Erythroblast (primary cell): ENCODE measurements around the gene DTNB.
"Not testable (repeated sequence)": the region's sequence is repeated elsewhere in the genome, so short reads cannot be mapped to it uniquely, and the experiment has no call there.

Experiments used
- DNase-seq, 2 experiments: peaks; one replicate each; lab custom pipeline; 2025; lab: John Stamatoyannopoulos, UW
- GATA1 ChIP-seq: IDR thresholded peaks from 2 replicates; pipeline ENCODE4 v1.6.1; 2011; ENCODE audit warnings: low read depth, mild to moderate bottlenecking, control low read depth, low read length, moderate library complexity
- POLR2A ChIP-seq: IDR thresholded peaks from 2 replicates; pipeline ENCODE4 v1.6.1; 2011; ENCODE audit warnings: mild to moderate bottlenecking, low read length

Gene DTNB

DNA sequence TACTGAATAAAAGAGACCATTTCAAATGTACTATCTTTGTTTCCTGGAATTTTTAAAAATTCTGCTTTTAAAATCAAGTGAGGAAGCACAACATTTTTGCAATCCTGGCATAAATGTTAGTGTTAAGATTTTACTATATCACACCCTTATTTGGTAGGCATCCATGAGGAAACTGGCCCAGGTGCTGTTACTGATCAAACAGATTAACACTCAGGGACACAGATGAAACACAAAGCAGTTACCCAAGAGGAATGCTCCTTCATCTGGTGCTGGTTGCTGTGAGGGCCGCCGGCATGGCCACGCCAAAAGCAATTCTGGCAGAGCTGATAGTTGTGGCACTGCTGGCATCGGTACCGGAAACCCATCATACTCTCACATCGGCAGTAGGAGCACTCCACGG lies 96.8 kb downstream of the DTNB start:
- no peak for TF ChIP-seq GATA1
- no peak for DNase-seq

DNA sequence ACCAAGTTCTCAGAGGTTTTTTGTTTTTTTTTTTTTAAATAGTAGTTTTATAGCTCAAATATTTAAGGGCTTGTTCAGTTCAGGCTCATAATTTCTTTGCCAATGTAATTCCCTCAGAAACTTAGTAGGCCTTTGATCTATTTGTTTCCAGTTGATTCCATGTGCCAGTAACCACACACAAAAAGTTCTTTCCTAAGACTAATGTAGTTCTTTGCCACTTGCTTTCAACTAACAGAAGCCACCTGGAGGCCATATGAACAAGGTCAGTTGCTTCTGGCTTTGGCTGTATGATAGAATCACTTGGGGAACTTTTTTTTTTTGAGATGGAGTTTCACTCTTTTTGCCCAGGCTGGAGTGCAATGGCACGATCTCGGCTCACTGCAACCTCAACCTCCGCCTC lies 100.7 kb downstream of the DTNB start:
- TF ChIP-seq GATA1 (no peak), POLR2A (no peak)
- DNase-seq = no peak

DNA sequence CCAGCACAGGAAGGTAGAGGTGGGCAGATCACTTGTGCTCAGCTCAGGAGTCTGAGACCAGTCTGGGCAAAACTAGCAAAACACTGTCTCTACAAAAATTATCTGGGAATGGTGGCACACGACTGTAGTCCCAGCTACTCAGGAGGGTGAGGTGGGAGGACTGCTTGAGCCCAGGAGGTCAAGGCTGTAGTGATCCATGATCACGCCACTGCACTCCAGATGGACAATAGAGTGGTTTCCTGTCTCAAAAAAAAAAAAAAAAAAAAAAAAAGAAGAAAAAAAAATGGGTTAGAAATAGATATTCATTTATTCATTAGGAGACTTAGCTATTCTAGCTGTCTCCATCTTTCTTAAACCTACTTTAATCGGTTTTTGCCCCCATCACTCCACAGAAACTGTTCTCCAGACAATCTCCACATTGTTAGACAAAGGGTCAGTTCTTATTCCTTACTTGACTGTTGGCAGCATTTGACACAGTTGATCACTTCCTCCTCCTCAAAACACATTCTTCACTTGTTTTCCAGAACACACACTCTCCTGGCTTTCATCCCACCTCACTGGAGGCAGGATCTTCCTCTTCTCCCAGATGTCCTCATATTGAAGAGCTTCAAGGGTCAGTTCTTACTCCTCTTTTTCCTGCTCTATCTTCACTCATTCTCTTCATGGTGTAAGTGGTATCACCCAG lies 103.1 kb downstream of the DTNB start:
- DNase-seq = no peak
- TF ChIP-seq GATA1 (no peak), POLR2A (no peak)

DNA sequence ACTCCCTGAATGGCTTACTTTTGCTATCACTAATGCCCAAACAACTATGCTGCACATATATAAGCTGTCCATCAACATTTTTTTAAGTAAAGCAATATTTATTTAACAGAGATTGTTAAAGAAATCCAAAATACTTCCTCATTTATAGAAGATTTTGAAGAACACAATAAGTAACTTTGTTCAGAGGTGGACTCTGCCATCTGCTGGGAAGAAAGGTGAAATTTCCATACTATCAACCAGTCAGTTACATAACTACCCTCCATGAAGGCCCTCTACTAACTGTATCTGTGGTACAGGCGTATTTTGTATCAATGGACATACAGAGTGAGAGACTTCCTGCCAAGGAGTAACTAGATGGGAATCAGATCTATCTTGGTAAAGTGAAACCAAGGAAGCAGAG lies 106.0 kb downstream of the DTNB start:
- TF ChIP-seq POLR2A (no peak), GATA1 (no peak)

DNA sequence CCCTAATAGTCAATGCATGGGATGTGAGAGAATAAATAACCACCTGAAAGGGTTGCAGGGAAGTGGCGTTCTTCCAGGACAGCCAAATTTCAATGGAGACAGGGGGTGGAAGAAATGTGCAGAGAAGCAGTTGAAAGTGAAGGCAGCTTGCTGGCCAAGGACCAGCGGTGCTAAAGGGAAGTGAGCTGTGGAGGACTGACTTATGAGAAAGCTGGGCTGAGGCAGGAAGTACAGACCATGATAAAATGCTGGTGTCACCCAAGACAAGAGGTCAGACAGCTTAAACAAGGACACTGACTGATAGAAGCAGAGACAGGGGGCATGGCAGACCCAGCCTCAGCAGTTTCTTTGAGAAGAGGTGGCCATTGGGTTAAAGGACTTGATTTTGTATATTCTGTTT lies 106.7 kb downstream of the DTNB start:
- DNase-seq = no peak

More for the DNA sequence above, 106.0 kb downstream of the DTNB start:
- DNase-seq = peak; percentile 32 to 41

DNA sequence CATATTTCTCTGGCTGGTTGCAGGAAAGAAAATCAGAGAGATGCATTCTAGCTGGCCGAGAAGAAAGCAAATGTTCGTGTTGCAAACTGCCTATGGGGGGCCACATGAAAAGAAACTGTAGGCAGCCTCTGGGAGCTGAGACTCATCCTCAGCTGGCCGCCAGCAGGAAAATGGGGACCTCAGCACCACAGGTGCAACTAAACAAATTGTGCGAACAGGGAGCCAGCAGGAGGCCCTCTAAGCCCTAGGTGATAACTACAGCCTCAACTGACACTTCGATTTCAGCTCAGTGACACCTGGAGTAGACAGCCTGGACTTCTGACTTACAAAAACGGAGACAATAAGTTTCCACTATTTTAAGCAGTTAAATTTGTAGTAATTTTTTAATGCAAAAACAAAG lies 107.3 kb downstream of the DTNB start:
- no peak for DNase-seq
- TF ChIP-seq POLR2A (no peak), GATA1 (no peak)

More for the DNA sequence above, 106.7 kb downstream of the DTNB start:
- TF ChIP-seq POLR2A = no peak
- no peak for TF ChIP-seq GATA1

DNA sequence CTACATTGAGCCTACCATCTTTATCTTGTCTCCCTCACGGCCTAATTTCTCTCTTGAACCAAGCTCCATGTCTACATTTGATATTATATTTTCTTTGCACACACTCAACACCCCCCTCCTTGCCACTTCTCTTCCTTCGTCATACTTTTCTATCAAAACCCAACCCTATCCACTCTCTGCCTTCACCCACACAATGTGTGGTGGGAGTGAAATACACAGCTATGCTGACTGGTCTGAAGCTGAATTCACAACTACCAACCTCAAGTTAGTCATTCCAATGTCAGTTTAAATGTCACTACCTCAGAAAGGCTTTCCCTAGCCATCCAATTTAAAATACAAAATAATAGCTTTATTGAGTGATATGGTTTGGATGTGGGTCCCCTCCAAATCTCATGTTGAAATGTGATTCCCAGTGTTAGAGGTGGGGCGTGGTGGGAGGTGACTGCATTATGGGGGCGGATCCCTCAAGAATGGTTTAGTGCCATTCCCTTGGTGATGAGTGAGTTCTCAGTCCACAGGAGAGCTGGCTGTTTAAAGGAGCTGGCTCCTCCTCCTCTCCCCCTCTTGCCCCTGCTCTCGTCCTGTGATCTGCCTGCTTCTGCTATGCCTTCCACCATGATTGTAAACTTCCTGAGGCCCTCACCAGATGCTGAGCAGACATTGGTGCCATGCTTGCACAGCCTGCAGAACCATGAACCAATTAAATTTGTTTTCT lies 112.1 kb downstream of the DTNB start:
- no peak for TF ChIP-seq POLR2A
- TF ChIP-seq GATA1 = no peak
- DNase-seq = no peak

DNA sequence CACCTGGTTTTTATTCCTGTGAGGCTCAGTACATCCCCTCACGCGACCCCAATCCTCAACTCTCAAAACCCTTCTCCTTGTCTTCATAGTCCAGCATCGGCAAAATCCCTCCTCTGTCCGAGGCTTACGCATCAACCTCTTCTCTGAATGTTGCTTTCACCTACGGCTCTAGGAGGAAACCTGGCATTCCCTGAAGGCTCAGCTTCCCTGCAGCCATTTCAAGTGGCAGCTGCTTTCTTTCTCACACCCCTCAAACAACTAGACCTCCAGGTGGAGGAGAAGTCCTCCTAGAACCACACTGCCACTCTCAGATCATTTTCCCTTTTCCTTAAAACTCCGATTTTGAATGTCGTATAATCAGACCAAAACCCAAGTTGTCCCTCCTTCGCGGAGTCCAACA lies 114.2 kb downstream of the DTNB start:
- TF ChIP-seq POLR2A (no peak), GATA1 (no peak)

DNA sequence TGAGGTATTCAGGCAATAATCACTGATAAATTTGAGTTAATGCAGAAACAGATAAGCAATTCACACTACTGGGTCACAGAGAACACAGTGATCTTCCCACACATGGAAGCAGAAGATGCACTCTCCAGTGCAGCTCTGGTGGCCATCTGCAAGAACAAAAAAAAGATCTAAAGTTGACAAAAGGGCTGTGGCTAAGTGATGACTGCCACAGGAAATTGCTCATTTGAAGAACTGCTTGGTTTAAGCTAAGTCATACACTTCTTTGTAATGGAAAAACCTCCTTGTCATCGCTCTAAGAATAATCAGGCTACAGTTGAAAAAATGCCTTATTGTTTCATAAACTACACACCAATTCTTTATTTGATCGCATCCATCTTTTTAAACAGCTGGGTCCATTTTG lies 115.1 kb downstream of the DTNB start:
- TF ChIP-seq POLR2A (no peak), GATA1 (no peak)
- peak in 1 of 2 experiments; percentile 7 for DNase-seq

More for the DNA sequence above, 114.2 kb downstream of the DTNB start:
- no peak for DNase-seq

DNA sequence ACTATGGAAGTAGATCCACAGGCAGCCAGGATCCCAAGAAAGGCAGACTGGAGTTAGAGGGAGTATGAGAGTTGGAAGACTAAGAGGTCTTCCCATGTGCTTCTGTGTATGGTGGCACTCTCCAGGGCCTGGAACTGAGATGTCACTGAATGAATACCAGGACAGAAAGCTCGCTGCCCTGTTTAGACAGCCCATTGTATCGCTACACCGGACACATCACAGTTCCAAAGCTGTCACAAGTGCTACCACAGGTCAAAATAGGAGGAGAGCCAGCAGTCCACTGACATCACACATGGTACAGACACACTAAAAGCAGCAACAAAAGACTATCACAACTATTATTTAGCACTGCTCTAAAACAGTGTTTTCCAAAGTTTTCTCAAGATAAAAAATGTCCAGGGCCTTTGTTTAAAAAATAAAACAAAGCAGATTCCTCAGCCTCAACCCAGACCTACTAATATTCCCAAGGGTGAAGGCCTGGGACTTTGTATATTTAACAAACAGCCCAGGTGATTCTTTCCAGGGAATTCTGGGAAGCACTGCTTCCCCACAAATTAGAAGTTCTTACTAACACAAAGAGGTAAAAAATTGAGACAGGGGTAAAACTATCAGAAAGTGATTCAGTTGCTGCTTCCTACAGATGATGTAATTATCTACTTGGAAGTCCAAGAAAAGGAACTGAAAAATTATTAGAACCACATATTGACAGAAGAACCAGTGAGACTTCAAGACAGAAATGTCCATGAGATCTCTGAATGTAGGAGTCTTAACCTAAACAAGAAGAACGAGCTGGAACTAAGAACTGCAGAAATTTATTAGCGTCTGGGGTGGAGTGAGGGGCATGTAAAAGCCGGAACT lies 116.0 kb downstream of the DTNB start:
- TF ChIP-seq GATA1 = no peak
- TF ChIP-seq POLR2A = no peak
- DNase-seq = no peak

DNA sequence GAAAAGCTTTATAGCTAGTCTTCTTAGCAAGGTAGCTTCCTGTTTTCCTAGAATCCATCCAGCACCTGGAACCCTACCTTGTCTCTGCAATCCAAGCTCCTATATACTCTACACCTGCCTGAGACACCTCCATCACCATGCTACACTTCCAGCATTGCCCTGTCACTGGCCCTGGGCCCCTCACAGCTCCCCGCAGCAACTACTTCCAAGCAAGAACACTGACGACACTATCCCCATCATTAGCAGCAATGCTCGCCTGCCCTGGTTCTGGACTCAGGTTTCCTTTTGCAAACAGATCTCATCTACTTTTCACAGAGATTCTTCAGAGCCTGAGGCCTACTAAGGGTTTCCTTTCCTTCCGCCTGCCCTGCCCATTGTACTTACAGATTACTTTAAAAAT lies 121.1 kb downstream of the DTNB start:
- TF ChIP-seq GATA1 (no peak), POLR2A (no peak)
- DNase-seq = no peak

DNA sequence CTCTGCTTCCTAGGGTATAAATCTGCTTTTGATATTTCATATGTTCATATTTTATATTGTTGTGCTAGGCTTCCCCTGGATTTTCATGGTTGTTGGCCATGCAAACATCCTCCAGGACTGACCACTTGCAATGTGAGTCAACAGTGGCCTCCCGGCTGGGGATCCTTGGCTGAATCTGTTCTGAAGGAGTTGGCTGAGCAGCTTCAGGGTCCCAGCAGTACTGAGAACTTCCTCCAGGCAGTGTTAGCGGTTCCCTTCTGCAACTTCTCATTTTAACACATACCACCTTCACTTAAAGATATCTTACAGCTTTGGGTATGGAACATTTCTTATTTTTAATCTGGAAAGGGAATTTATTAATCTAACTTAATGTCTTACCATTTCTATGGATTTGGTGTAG lies 122.1 kb downstream of the DTNB start:
- DNase-seq = no peak
- TF ChIP-seq GATA1 (no peak), POLR2A (no peak)

DNA sequence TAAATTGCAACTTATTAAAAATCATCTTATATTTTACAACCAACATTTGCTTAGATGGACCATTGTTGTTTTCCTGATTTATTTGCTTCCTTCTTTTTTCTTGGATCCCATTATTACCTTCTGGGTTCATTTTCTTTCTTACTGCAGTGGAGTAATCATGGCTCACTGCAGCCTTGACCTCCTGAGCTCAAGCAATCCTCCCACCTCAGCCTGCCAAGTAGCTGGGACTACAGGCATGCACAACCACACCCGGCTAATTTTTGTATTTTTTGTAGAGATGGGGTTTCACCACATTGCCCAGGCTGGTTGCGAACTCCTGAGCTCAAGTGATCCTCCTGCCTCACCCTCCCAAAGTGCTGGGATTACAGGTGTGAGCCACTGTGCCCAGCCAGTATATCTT lies 123.8 kb downstream of the DTNB start:
- not testable (repeated sequence) for DNase-seq

DNA sequence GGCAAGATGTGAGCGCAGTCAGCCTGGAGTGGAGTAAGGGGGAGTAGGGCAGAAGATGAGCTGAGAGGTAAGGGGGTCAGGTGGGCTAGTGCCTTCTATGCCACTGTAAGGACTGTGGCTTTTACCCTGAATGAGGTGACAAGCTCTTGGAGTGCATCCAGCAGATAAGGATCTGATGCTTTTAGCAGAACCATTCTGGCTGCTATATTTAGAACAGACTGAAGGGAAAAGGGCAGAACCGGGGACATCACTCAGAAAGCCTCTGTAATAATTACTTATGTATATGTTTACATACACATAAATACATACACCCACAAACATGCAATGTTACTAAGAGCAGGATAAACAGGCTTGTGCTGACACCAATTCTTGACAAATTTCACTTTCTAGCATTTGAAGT lies 124.8 kb downstream of the DTNB start:
- DNase-seq = peak in 1 of 2 experiments; percentile 10
- TF ChIP-seq POLR2A = no peak
- TF ChIP-seq GATA1 = no peak

DNA sequence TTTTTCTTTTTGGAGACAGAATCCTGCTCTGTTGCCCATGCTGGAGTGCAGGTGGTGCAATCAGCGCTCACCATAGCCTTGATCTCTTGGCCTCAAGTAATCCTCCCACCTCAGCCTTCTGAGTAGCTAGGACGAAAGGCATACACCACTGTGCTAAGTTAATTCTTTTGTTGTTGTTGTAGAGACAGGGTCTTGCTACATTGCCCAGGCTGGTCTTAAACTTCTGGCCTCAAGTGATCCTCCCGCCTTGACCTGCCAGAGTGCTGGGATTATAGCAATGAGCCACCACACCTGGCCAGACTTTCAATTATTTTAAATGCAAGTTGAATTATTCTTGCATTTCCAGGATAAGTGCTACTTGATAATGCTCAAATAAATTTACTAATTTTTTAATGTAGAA lies 126.5 kb downstream of the DTNB start:
- no peak for TF ChIP-seq GATA1
- TF ChIP-seq POLR2A = no peak
- DNase-seq = no peak
